Cerebellar cortex (tissue), 1 donor: ENCODE results near the gene SYNPO2.
"Not testable (repeated sequence)": the region's sequence is repeated elsewhere in the genome, so short reads cannot be mapped to it uniquely, and the experiment has no call there.

Source experiments
- DNase-seq: peaks from one replicate; pipeline ENCODE4 v3.0.0-alpha.2; 2015; ENCODE audit warnings: low spot score

Gene SYNPO2

GRCh38 chr4:118975449-118976192 is 87.0 kb downstream of the SYNPO2 start:
- no peak for DNase-seq

- DNase-seq: not testable (repeated sequence)
These were observed 87.5 kb downstream of the SYNPO2 start for GRCh38 chr4:118976193-118976560.

- not testable (repeated sequence) for DNase-seq
These were observed 88.4 kb downstream of the SYNPO2 start for GRCh38 chr4:118977100-118977499.

GRCh38 chr4:118979712-118980111 is 91.1 kb downstream of the SYNPO2 start:
- DNase-seq: no peak

GRCh38 chr4:118981171-118981838 is 92.7 kb downstream of the SYNPO2 start:
- DNase-seq: no peak

GRCh38 chr4:118981839-118982381 is 93.3 kb downstream of the SYNPO2 start:
- DNase-seq: peak; percentile 63

- no peak for DNase-seq
These were observed 94.6 kb downstream of the SYNPO2 start for GRCh38 chr4:118983293-118983692.

- no peak for DNase-seq
These were observed 95.2 kb downstream of the SYNPO2 start for GRCh38 chr4:118983831-118984230.

GRCh38 chr4:118985170-118986000 is 96.7 kb downstream of the SYNPO2 start:
- no peak for DNase-seq

GRCh38 chr4:118987959-118988634 is 99.4 kb downstream of the SYNPO2 start:
- DNase-seq: no peak

GRCh38 chr4:118988635-118988972 is 100.0 kb downstream of the SYNPO2 start:
- no peak for DNase-seq

- no peak for DNase-seq
These were observed 100.7 kb downstream of the SYNPO2 start for GRCh38 chr4:118989098-118990080.

- DNase-seq: no peak
These were observed 103.0 kb downstream of the SYNPO2 start for GRCh38 chr4:118991686-118992085.

GRCh38 chr4:118992149-118992548 is 103.5 kb downstream of the SYNPO2 start:
- no peak for DNase-seq

GRCh38 chr4:118993333-118993732 is 104.7 kb downstream of the SYNPO2 start:
- DNase-seq: no peak

GRCh38 chr4:118994030-118994429 is 105.4 kb downstream of the SYNPO2 start:
- DNase-seq: no peak

- DNase-seq: no peak
These were observed 107.2 kb downstream of the SYNPO2 start for GRCh38 chr4:118995693-118996391.

- DNase-seq: no peak
These were observed 108.9 kb downstream of the SYNPO2 start for GRCh38 chr4:118997601-118998000.

- no peak for DNase-seq
These were observed 111.3 kb downstream of the SYNPO2 start for GRCh38 chr4:118999919-119000318.

- no peak for DNase-seq
These were observed 111.7 kb downstream of the SYNPO2 start for GRCh38 chr4:119000400-119000799.
